Nephron (organoid): ENCODE results near the gene DSCAML1.
A peak's percentile ranks its signal among the peaks of the same experiment; 100 is the strongest.

Experiments used
- H3K27ac Mint-ChIP-seq, 3 experiments: 2 replicates each; pipeline ENCODE4 v1.8.0; 2020; ENCODE audit warnings: mixed read lengths in 3 of 3, mild to moderate bottlenecking in 2 of 3, moderate library complexity in 1 of 3
- H3K27me3 Mint-ChIP-seq: 2 replicates; pipeline ENCODE4 v1.8.0; 2021; ENCODE audit warnings: low read depth, mild to moderate bottlenecking, moderate library complexity, mixed read lengths
- H3K36me3 Mint-ChIP-seq: 2 replicates; pipeline ENCODE4 v1.8.0; 2020; ENCODE audit warnings: low read depth, mixed read lengths
- H3K4me1 Mint-ChIP-seq: 2 replicates; pipeline ENCODE4 v1.8.0; 2020; ENCODE audit warnings: mixed read lengths
- H3K4me3 Mint-ChIP-seq, 3 experiments: 2 replicates each; pipeline ENCODE4 v1.8.0; 2020; ENCODE audit warnings: mild to moderate bottlenecking in 3 of 3, mixed read lengths in 3 of 3, moderate library complexity in 2 of 3
- H3K9me3 Mint-ChIP-seq: 2 replicates; pipeline ENCODE4 v1.8.0; 2020; ENCODE audit warnings: mixed read lengths
- TF ChIP-seq, protein P1 (sequence below), 3 experiments: fragments of 200-600 bp; sonication (generic); IDR thresholded peaks; one replicate each; pipeline ENCODE4 v1.5.0; 2021; ENCODE audit warnings: antibody characterized with exemption in 3 of 3; ENCODE audit not compliant: unreplicated experiment in 3 of 3

The DSCAML1 gene

DNA sequence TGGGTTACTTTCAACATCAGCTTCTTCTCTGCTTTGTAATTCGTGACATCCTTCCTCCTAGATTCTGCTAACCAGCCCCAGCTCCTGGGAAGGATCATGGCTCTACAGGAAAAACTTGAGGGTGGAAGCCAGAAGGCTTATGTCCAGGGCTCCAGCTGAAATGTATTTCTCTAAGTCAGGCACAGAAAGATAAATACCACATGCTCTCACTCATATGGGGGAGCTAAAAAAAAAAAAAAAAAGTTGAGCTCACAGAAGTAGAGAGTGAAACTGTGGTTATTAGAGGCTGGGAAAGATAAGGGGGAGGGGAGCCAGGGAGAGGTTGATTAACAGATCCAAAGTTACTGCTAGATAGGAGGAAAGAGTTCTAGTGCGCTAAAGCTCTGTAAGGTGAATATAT, 74.9 kb downstream of the DSCAML1 start:
- H3K9me3 Mint-ChIP-seq = no peaks in the 10 kb centered on the region
- H3K4me3 Mint-ChIP-seq = peak overlapping the region in 2 of 3 experiments; percentile 0 to 8
- H3K4me1 Mint-ChIP-seq = peaks cover 67% of the 10 kb centered on the region
- peak overlapping the region; percentile 45 to 70 (median 65) for H3K27ac Mint-ChIP-seq
- H3K36me3 Mint-ChIP-seq = no peaks in the 10 kb centered on the region
- TF ChIP-seq, protein P1, sequence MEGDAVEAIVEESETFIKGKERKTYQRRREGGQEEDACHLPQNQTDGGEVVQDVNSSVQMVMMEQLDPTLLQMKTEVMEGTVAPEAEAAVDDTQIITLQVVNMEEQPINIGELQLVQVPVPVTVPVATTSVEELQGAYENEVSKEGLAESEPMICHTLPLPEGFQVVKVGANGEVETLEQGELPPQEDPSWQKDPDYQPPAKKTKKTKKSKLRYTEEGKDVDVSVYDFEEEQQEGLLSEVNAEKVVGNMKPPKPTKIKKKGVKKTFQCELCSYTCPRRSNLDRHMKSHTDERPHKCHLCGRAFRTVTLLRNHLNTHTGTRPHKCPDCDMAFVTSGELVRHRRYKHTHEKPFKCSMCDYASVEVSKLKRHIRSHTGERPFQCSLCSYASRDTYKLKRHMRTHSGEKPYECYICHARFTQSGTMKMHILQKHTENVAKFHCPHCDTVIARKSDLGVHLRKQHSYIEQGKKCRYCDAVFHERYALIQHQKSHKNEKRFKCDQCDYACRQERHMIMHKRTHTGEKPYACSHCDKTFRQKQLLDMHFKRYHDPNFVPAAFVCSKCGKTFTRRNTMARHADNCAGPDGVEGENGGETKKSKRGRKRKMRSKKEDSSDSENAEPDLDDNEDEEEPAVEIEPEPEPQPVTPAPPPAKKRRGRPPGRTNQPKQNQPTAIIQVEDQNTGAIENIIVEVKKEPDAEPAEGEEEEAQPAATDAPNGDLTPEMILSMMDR (IDR thresholded peaks at IDR 0.05; ENCODE audit: unreplicated experiment in 3 of 3) = no peak
- H3K27me3 Mint-ChIP-seq = peaks cover 12% of the 10 kb centered on the region

DNA sequence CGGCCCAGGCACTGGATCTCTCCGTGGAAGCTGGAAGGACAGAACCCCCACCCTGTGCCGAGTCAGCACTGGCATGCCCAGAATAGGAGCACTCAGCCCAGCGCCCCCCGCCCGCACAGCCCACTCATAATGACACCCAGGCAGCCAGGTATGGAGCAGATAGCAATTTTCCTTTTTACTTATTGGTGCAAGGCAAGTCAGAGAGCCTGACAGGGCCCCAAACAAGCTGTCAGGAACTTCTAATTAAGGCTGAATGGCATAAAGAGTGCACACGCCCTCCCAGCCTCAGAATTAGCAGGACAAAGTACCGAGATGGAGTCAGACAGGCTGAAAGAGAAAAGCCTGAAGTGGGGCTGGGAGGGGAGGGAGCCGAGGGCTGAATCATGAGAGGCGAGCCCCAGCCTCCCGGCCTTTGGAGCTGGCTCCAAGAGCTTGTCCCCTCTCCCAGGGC, 76.9 kb downstream of the DSCAML1 start:
- H3K36me3 Mint-ChIP-seq = no peaks in the 10 kb centered on the region
- H3K4me1 Mint-ChIP-seq = peaks cover 51% of the 10 kb centered on the region
- H3K9me3 Mint-ChIP-seq = no peaks in the 10 kb centered on the region
- no peak overlapping the region for H3K27ac Mint-ChIP-seq
- TF ChIP-seq, protein P1 (IDR thresholded peaks at IDR 0.05; ENCODE audit: unreplicated experiment in 3 of 3) = no peak
- H3K27me3 Mint-ChIP-seq = peaks cover 17% of the 10 kb centered on the region
- no peak overlapping the region for H3K4me3 Mint-ChIP-seq

DNA sequence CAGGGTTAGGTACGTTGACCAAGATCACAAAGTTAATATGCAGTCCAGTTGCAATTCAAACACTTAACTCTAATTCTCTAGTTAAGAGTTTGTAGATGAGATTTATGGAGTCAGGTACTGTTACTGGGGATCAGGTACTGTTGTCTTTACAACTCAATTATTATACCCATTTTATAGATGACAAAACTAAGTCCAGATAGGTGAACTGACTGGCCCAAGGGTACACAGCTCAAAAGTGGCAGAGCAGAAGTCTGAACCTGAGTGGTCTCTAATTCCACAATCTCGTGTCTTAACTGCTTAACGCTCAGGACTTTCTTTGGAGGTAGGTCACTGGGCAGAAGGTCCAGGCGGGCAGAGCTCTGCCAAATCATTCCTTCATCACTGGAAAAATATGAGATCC, 77.5 kb downstream of the DSCAML1 start:
- H3K4me3 Mint-ChIP-seq = no peak overlapping the region
- H3K27me3 Mint-ChIP-seq = peaks cover 22% of the 10 kb centered on the region
- no peaks in the 10 kb centered on the region for H3K9me3 Mint-ChIP-seq
- TF ChIP-seq, protein P1 (IDR thresholded peaks at IDR 0.05; ENCODE audit: unreplicated experiment in 3 of 3) = no peak
- no peak overlapping the region for H3K27ac Mint-ChIP-seq
- H3K4me1 Mint-ChIP-seq = peaks cover 46% of the 10 kb centered on the region
- no peaks in the 10 kb centered on the region for H3K36me3 Mint-ChIP-seq

DNA sequence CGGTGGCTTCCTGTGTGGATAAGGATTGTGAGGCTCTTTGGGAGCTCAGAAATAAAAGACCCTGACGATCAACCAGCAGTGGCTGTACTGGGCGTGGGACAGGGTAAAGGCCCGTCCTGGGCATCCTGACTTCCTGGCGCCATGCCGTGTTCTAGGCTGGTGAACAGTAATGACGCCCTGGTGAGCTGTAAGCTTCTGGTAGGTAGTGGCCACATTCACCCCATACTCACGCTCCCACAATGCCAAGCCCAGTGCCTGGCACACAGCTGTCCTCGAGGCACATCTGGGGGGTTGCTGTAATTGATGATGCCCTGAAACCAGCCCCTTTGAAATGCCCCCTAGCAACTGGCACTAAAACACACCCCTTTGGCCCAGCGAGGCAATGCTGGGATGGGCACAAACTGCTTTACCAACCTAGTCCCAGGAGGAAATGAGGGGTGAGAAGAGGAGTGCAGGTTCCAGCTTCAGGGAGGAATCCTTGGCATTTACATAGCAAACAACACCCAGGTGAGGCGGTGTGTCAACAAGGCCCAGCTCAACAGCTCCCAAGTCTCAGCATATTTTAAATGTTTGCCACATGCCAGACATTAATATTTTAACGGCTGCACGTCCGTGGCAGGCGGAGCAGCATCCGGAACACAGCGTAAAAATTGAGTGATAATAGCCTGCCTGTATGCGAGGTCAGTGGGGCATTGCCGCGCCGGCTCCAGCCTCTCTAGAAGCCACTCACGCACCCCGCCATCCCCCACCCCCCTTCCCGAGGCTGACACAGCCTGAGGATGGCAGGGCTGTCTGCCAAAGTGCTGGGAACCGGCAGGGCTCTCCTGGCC, 79.3 kb downstream of the DSCAML1 start:
- Mint-ChIP-seq H3K27ac (no peak overlapping the region), H3K27me3 (peaks cover 38% of the 10 kb centered on the region), H3K4me1 (peaks cover 37% of the 10 kb centered on the region), H3K9me3 (no peaks in the 10 kb centered on the region), H3K36me3 (peaks cover 4% of the 10 kb centered on the region), H3K4me3 (no peak overlapping the region)
- TF ChIP-seq, protein P1 (IDR thresholded peaks at IDR 0.05; ENCODE audit: unreplicated experiment in 3 of 3) = no peak

DNA sequence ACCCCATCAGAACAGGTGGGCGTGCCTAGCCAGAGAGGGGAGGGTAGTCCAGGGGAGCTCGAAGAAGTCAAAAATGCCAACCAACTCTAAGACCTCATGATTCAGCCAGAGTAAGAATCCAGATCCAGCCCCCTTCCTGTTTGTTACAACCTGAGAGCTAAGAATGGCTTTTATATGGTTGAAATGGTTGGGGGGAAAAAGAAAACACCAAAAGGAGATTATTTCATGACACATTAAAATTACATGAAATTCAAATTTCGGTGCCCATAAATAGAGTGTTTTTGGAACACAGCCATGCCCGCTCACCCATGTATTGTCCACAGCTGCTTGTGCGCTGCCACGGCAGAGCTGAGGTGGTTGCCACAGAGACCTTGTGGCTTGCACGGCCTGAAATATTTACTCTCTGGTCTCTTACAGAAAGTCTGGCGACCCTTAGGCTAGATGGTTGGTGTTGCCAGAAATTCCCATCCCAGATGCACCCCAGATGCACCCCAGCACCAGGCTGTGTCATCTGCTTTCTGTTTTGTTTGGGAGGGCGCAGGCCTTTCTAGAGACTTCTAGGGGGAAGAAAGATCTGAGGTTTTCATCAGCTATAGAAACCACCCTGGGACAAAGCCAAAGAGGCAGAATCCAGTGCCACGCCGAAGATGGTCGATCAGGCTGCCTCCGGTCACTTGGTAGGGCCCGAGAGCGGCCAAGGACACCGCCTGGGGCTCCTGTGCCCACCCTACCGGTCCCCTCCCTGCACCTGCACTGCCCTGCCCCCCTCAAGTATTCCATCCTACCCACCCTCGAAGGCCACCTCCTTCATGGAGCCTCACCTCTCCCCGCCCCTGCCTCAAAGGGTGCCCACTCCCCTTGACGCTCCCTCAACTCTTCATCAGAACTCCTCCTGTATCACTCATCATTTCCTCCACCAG, 80.2 kb downstream of the DSCAML1 start:
- Mint-ChIP-seq H3K4me1 (peaks cover 29% of the 10 kb centered on the region), H3K27ac (no peak overlapping the region), H3K9me3 (no peaks in the 10 kb centered on the region), H3K36me3 (peaks cover 4% of the 10 kb centered on the region), H3K4me3 (no peak overlapping the region), H3K27me3 (peaks cover 46% of the 10 kb centered on the region)
- TF ChIP-seq, protein P1 (IDR thresholded peaks at IDR 0.05; ENCODE audit: unreplicated experiment in 3 of 3) = no peak
